Esophagus muscularis mucosa (tissue), 4 donors: ENCODE data around the gene PRKAA2.

Experiments
- EP300 ChIP-seq: sonication (generic); formaldehyde crosslinking; IDR thresholded peaks from one replicate; pipeline ENCODE4 v1.6.1; 2017; ENCODE audit warnings: antibody characterized with exemption
- POLR2A ChIP-seq: fragments of 450-650 bp; IDR thresholded peaks from one replicate; pipeline ENCODE4 v1.6.1; 2017; ENCODE audit warnings: antibody characterized with exemption, moderate library complexity, mild to moderate bottlenecking, low read depth
- POLR2AphosphoS5 ChIP-seq, 2 donors: sonication (generic); formaldehyde crosslinking; IDR thresholded peaks; one replicate each; pipeline ENCODE4 v1.6.1; 2017; ENCODE audit warnings: antibody characterized with exemption in 2 of 2
- TF ChIP-seq, protein P1 (sequence below), 3 experiments: fragments of 200-600 bp in 2 of 3; fragments of 450-650 bp in 1 of 3; sonication (generic) in 2 of 3; IDR thresholded peaks; one replicate each; pipeline ENCODE4 v1.5.1; 2017 to 2019; ENCODE audit warnings: antibody characterized with exemption in 3 of 3, mild to moderate bottlenecking in 2 of 3, moderate library complexity in 1 of 3

DNA sequence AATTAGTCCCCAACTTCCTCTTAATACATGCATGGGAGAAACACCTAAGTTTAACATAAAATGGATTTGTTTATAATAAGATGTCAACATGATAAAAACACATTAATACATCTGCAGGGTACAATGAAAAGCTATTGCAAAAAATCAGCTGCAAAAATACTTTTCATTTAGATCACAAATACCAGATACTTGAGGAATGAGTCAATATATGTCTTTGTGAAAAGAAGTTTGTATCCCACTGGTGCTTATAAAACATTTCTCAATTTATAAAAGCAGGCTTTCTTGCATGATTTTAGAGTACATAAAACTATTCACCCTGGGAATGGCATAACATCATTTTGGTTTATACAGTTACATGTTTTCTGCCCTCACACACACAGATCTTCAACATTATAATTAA, 18.6 kb upstream of the PRKAA2 start:
- TF ChIP-seq, protein P1, sequence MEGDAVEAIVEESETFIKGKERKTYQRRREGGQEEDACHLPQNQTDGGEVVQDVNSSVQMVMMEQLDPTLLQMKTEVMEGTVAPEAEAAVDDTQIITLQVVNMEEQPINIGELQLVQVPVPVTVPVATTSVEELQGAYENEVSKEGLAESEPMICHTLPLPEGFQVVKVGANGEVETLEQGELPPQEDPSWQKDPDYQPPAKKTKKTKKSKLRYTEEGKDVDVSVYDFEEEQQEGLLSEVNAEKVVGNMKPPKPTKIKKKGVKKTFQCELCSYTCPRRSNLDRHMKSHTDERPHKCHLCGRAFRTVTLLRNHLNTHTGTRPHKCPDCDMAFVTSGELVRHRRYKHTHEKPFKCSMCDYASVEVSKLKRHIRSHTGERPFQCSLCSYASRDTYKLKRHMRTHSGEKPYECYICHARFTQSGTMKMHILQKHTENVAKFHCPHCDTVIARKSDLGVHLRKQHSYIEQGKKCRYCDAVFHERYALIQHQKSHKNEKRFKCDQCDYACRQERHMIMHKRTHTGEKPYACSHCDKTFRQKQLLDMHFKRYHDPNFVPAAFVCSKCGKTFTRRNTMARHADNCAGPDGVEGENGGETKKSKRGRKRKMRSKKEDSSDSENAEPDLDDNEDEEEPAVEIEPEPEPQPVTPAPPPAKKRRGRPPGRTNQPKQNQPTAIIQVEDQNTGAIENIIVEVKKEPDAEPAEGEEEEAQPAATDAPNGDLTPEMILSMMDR (IDR thresholded peaks at IDR 0.05), result no peak
- no peak for TF ChIP-seq POLR2A
- no peak for TF ChIP-seq POLR2AphosphoS5 (IDR thresholded peaks at IDR 0.05)
- no peak for TF ChIP-seq EP300
